K562 (cell line): ENCODE results near the gene TRAF3. TPM values are rescaled to one million over a fixed set of nuclear protein-coding genes. Genes with fewer than 3 reads are reported as not detected.

Experiments
- ATAC-seq: fragments of 200-7000 bp; cut with Tn5 transposase; 3 replicates; pipeline ENCODE4 v1.9.1; 2020; ENCODE audit warnings: moderate library complexity
- BruUV-seq: library from RNA; stranded (reverse); fragments of 400-500 nt; replicated peaks from 2 replicates; lab custom pipeline; 2021; lab: Mats Ljungman, UMichigan
- CTCF ChIA-PET: fragments of 300-600 bp; formaldehyde crosslinking; extraction: SDS; loops from one replicate; lab custom pipeline; 2021; ENCODE audit warnings: low intra/inter-chr PET ratio; lab: Yijun Ruan, JAX
- POLR2A ChIA-PET: fragments of 300-600, 350-650 bp; sonication (Branson Sonifier 250); formaldehyde crosslinking; extraction: SDS; loops from one replicate; lab custom pipeline; 2021; ENCODE audit warnings: antibody characterized with exemption, inconsistent platforms; lab: Yijun Ruan, JAX
- DNase-seq, 4 experiments: peaks; one replicate each; pipeline versions ENCODE4 v3.0.0 to v3.0.0-alpha.2; 2011 to 2018; ENCODE audit warnings: low spot score in 3 of 4, mixed read lengths in 3 of 4; ENCODE audit errors: extremely low read depth in 1 of 4
- FAIRE-seq: peaks from 2 replicates; lab custom pipeline; 2011; peaks lifted over from hg19 to GRCh38; lab: Jason Lieb, UNC
- H2AFZ ChIP-seq: 2 replicates; pipeline ENCODE4 v1.6.0; 2011; ENCODE audit warnings: low read depth, low read length, control low read depth, inconsistent platforms
- H3K27ac ChIP-seq: fragments of 200-600 bp; 3 replicates; pipeline ENCODE4 v1.8.0; 2011; ENCODE audit warnings: low read depth, mild to moderate bottlenecking, control low read depth, inconsistent platforms, low read length, moderate library complexity, mixed read lengths; ENCODE audit errors: extremely low read depth
- H3K27me3 ChIP-seq, 2 experiments: fragments of 300-600 bp in 1 of 2; 2 replicates in 1 of 2; 3 replicates in 1 of 2; pipeline versions ENCODE4 v1.6.0 to v1.8.0; 2011; ENCODE audit warnings: inconsistent platforms in 2 of 2, low read length in 2 of 2, mild to moderate bottlenecking in 1 of 2, mixed read lengths in 1 of 2, moderate library complexity in 1 of 2; ENCODE audit not compliant: control insufficient read depth in 2 of 2, insufficient read depth in 2 of 2
- H3K36me3 ChIP-seq: fragments of 300-600 bp; 3 replicates; pipeline ENCODE4 v1.8.0; 2011; ENCODE audit warnings: mild to moderate bottlenecking, low read length, inconsistent platforms; ENCODE audit not compliant: control insufficient read depth, insufficient read depth
- H3K4me1 ChIP-seq, 2 experiments: fragments of 200-600 bp in 1 of 2; replicated peaks in 1 of 2; 2 replicates in 1 of 2; 3 replicates in 1 of 2; pipeline versions ENCODE4 v1.5.1 to v1.8.0; 2011; ENCODE audit warnings: inconsistent platforms in 2 of 2, low read length in 2 of 2, mild to moderate bottlenecking in 1 of 2, mixed read lengths in 1 of 2, moderate library complexity in 1 of 2; ENCODE audit not compliant: control insufficient read depth in 2 of 2, insufficient read depth in 2 of 2
- H3K4me2 ChIP-seq: 2 replicates; pipeline ENCODE4 v1.6.1; 2011; ENCODE audit warnings: low read length, control low read depth, inconsistent platforms, mixed read lengths; ENCODE audit not compliant: insufficient read depth
- H3K4me3 ChIP-seq: fragments of 200-600 bp; sonication (generic), shearing (Covaris generic); 2 replicates; pipeline ENCODE4 v1.5.1; 2016; ENCODE audit warnings: control low read depth, inconsistent platforms
- H3K79me2 ChIP-seq: fragments of 200-600 bp; 3 replicates; pipeline ENCODE4 v1.8.0; 2011; ENCODE audit warnings: low read length, inconsistent platforms; ENCODE audit not compliant: control insufficient read depth, insufficient read depth
- H3K9ac ChIP-seq, 2 experiments: 2 replicates each; pipeline versions ENCODE4 v1.6.0 to v1.6.1; 2011; ENCODE audit warnings: low read depth in 2 of 2, low read length in 2 of 2, control low read depth in 1 of 2, inconsistent platforms in 1 of 2, mild to moderate bottlenecking in 1 of 2, mixed read lengths in 1 of 2; ENCODE audit not compliant: insufficient read depth in 1 of 2
- H3K9me1 ChIP-seq: one replicate; pipeline ENCODE4 v1.6.0; 2011; ENCODE audit warnings: inconsistent platforms, mild to moderate bottlenecking, low read length, moderate library complexity; ENCODE audit not compliant: control insufficient read depth, insufficient read depth
- H3K9me3 ChIP-seq: replicated peaks from 2 replicates; pipeline ENCODE4 v1.5.1; 2011; ENCODE audit warnings: low read depth, low read length, inconsistent platforms; ENCODE audit not compliant: control insufficient read depth, insufficient read depth
- H4K20me1 ChIP-seq: replicated peaks from 2 replicates; pipeline ENCODE4 v1.6.1; 2011; ENCODE audit warnings: low read length, inconsistent platforms, mixed read lengths; ENCODE audit not compliant: control insufficient read depth, insufficient read depth
- ATF1 ChIP-seq, 2 experiments: fragments of 450-650 bp in 1 of 2; IDR thresholded peaks; 2 replicates each; pipeline ENCODE4 v1.6.1; 2016; ENCODE audit warnings: missing compliant biosample characterization in 1 of 2, missing genetic modification characterization in 1 of 2
- ATF7 ChIP-seq: fragments of 450-650 bp; IDR thresholded peaks from 2 replicates; pipeline ENCODE4 v1.7.1; 2014; ENCODE audit warnings: mild to moderate bottlenecking, moderate library complexity
- CEBPB ChIP-seq: fragments of 450-650 bp; IDR thresholded peaks from 2 replicates; pipeline ENCODE4 v1.6.1; 2016; ENCODE audit warnings: missing genetic modification characterization, missing compliant biosample characterization
- CEBPG ChIP-seq, 3 experiments: fragments of 200-800 bp in 1 of 3; sonication (Bioruptor generic) in 1 of 3; sonication (generic) in 1 of 3; formaldehyde crosslinking in 1 of 3; IDR thresholded peaks in 2 of 3; conservative IDR thresholded peaks in 1 of 3; 2 replicates each; pipeline versions ENCODE4 v1.6.1 to v1.8.0; 2016 to 2022; ENCODE audit warnings: missing compliant biosample characterization in 2 of 3, missing genetic modification characterization in 2 of 3, mild to moderate bottlenecking in 1 of 3, missing genetic modification reagents in 1 of 3
- CREM ChIP-seq: IDR thresholded peaks from 2 replicates; pipeline ENCODE4 v1.6.1; 2014; ENCODE audit warnings: antibody characterized with exemption, low read depth
- JUND ChIP-seq, 2 experiments: IDR thresholded peaks; 2 replicates in 1 of 2; 3 replicates in 1 of 2; pipeline ENCODE4 v1.6.1; 2011; ENCODE audit warnings: borderline replicate concordance in 2 of 2, low read depth in 2 of 2, low read length in 2 of 2, improper control_type of control experiment in 1 of 2, missing biosample characterization in 1 of 2, missing genetic modification characterization in 1 of 2, missing genetic modification reagents in 1 of 2
- LEF1 ChIP-seq: fragments of 450-650 bp; IDR thresholded peaks from 2 replicates; pipeline ENCODE4 v1.6.1; 2016; ENCODE audit warnings: mild to moderate bottlenecking
- POLR2A ChIP-seq: fragments of 450-650 bp; conservative IDR thresholded peaks from 2 replicates; pipeline ENCODE4 v1.6.1; 2016
- TFAP4 ChIP-seq: sonication (generic); formaldehyde crosslinking; IDR thresholded peaks from 2 replicates; pipeline ENCODE4 v1.8.0; 2022; ENCODE audit warnings: missing genetic modification reagents, mild to moderate bottlenecking, moderate library complexity, borderline replicate concordance
- WGBS: fragments of 100-300 bp; shearing (Covaris generic); methylation state at CpG from one replicate; pipeline ENCODE4 v1.1.6; 2016; ENCODE audit warnings: low coverage, mixed read lengths; ENCODE audit not compliant: insufficient coverage; ENCODE audit errors: missing lambda C conversion rate; 5-methylcytosine and 5-hydroxymethylcytosine counted together
- in situ Hi-C: fragments of 300-500 bp; cut with MboI; formaldehyde crosslinking; loops from 4 replicates; pipeline ENCODE4 v1.15.0; 2018; ENCODE audit warnings: inconsistent platforms, mixed read lengths
- intact Hi-C: fragments of 100-400 bp; cut with micrococcal nuclease; formaldehyde crosslinking; loops from 2 replicates; pipeline ENCODE4 v1.14.2; 2022
- polyA plus RNA-seq, 8 experiments: library from polyadenylated mRNA; depleted of rRNA in 4 of 8; stranded (reverse) in 5 of 8; unstranded in 3 of 8; fragments of >200 nt; fragmentation: Nextera tagmentation in 2 of 8; fragmentation: Illumina TruSeq in 1 of 8; extraction: Ambion mirVana in 2 of 8; extraction: Trizol in 1 of 8; gene quantifications; 2 replicates each; pipeline versions ENCODE4 v1.2.1 to v1.2.3, GENCODE V29; 2011 to 2014; ENCODE audit warnings: inconsistent platforms in 1 of 8, missing spikeins in 1 of 8
- total RNA-seq, 7 experiments: library from RNA; depleted of rRNA in 6 of 7; stranded (reverse); fragments of >200 nt in 6 of 7; fragmentation: Illumina TruSeq in 2 of 7; extraction: Trizol in 2 of 7; gene quantifications; 2 replicates each; pipeline versions ENCODE4 v1.2.1 to v1.2.3, GENCODE V29; 2011 to 2021; ENCODE audit warnings: low replicate concordance in 1 of 7
- TF ChIP-seq, protein P1 (sequence below), 2 experiments: fragments of 450-650 bp in 1 of 2; sonication (generic) in 1 of 2; formaldehyde crosslinking in 1 of 2; IDR thresholded peaks in 1 of 2; conservative IDR thresholded peaks in 1 of 2; 2 replicates each; pipeline versions ENCODE4 v1.6.1 to v1.8.1; 2016 to 2023; ENCODE audit warnings: mild to moderate bottlenecking in 2 of 2, moderate library complexity in 2 of 2, inconsistent platforms in 1 of 2, missing genetic modification reagents in 1 of 2

TRAF3 gene
- total and polyA plus RNA-seq, 9 of the 15 experiments (the other 6 are each of a cell fraction or from before 2014, with no cell fraction given) = 0.52 to 21.3 (median 9.9) TPM

DNA sequence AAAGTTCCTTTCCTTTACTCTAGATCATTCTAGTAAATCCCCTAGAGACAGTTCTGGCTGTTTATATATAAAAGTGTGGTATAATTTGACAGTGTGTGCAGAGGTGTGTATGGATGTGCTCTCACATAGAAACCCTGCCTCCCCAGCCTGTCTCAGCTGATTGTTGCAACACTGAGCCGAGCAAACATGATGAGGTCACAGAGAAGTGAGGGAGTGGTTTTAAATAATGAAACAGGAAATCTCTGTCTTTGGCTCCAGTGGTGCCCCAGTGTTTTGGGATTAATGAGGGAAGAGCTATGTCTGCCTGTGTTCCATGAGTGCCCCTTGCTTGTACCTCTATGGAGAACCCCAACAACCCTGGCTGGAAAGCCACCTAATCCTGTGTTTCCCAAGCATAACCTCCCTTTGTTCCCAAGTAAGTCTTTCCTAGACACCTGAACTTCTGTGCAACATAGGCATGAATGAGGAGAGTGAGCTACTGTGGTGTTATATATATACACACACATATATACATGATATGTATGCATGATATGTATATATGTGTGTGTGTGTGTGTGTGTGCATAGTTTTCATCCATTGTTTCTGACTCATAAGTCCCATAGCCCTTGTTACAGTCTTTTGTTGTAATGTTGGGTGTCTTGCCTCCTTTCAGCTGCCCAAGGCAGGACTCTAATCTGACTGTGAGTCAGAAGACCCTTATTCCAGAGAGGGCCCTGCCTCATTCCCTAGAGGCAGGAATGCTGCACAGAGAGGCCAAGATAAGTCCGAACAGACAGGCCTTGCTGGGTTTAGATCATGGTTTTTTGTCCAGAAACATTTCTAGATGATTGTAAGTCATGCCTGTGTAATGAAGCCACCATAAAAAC lies 18.0 kb downstream of the TRAF3 start:
- Histone ChIP-seq H3K36me3 (no peaks in the 10 kb centered on the region), H2AFZ (no peak overlapping the region)
- POLR2A ChIA-PET = interaction anchor here (0.6 to 1.2 kb wide), 3 partner anchors 12 to 500 kb away, joined by 3 to 4 read pairs (median 3); no protein-coding TSS in a partner anchor

More for the DNA sequence above, 18.0 kb downstream of the TRAF3 start:
- H3K4me1 ChIP-seq = peaks cover 2 to 6% of the 10 kb centered on the region in 2 experiments; a peak in 3 of 5 replicates
- H4K20me1 ChIP-seq = no peaks in the 10 kb centered on the region; the same call in 1 of the 2 replicates
- TF ChIP-seq CREM (0 out of 2 replicates have a peak, but pooled peaks have one; percentile 45), ATF1 (CRISPR knock-in tag; IDR thresholded peaks at IDR 0.05) (no peak), ATF1 (tag; IDR thresholded peaks at IDR 0.05) (0 out of 2 replicates have a peak, but pooled peaks have one; percentile 17), LEF1 (no peak), POLR2A (no peak), ATF7 (peak; percentile 76; the same call in 1 of the 2 replicates), CEBPB (peak; percentile 92), JUND (IDR thresholded peaks at IDR 0.05; ENCODE audit: borderline replicate concordance, low read depth, low read length) (no peak), JUND (tag; IDR thresholded peaks at IDR 0.05; ENCODE audit: borderline replicate concordance, low read depth, low read length) (0 out of 3 replicates have a peak, but pooled peaks have one; percentile 29), CEBPG (CRISPR knock-in tag; IDR thresholded peaks at IDR 0.05) (peak; percentile 77), CEBPG (tag; conservative IDR thresholded peaks at IDR 0.05 in 1 of 2, IDR thresholded peaks at IDR 0.05 in 1 of 2) (peak; percentile 70 to 82), TFAP4 (CRISPR knock-in tag) (peak; percentile 44; the same call in 1 of the 2 replicates)
- TF ChIP-seq, protein P1, sequence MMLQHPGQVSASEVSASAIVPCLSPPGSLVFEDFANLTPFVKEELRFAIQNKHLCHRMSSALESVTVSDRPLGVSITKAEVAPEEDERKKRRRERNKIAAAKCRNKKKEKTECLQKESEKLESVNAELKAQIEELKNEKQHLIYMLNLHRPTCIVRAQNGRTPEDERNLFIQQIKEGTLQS (IDR thresholded peaks at IDR 0.05) = peak; percentile 47; the same call in 1 of the 2 replicates
- TF ChIP-seq, protein P1 (CRISPR knock-in tag; conservative IDR thresholded peaks at IDR 0.05) = no peak
- peaks cover 28% of the 10 kb centered on the region for H3K79me2 ChIP-seq
- no peaks in the 10 kb centered on the region for H3K27me3 ChIP-seq
- peak; percentile 88 for ATAC-seq
- no peak overlapping the region for H3K4me2 ChIP-seq
- no peak overlapping the region for H3K27ac ChIP-seq
- FAIRE-seq = no peak
- CTCF ChIA-PET = no interaction called here
- H3K4me3 ChIP-seq = no peak overlapping the region
- intact Hi-C loops (no loop called here), in situ Hi-C loops (no loop called here)
- BruUV-seq = no TSS peak
- no peaks in the 10 kb centered on the region for H3K9me3 ChIP-seq
- H3K9ac ChIP-seq = no peak overlapping the region
- H3K9me1 ChIP-seq = no peaks in the 10 kb centered on the region
- WGBS = 50% methylated on average over 2 of the region's 2 CpGs
- DNase-seq = peak in 2 of 4 experiments; percentile 26 to 28
